ENCODE data around the gene PAPSS1.
"Not testable (repeated sequence)": the region's sequence is repeated elsewhere in the genome, so short reads cannot be mapped to it uniquely, and the experiment has no call there.

Gene PAPSS1

GRCh38 chr4:107725281-107725859, 5.3 kb upstream of the PAPSS1 start:
- no peak for DNase-seq

- not testable (repeated sequence) for DNase-seq
Measured at GRCh38 chr4:107723331-107723730, 3.3 kb upstream of the PAPSS1 start.

GRCh38 chr4:107721436-107722100, 1.5 kb upstream of the PAPSS1 start:
- no peak for DNase-seq

- no peak for DNase-seq
Measured at GRCh38 chr4:107719207-107719921, 670 bp downstream of the PAPSS1 start.

- no peak for DNase-seq
Measured at GRCh38 chr4:107718351-107718965, 1.6 kb downstream of the PAPSS1 start.

GRCh38 chr4:107714256-107714655, 5.8 kb downstream of the PAPSS1 start:
- DNase-seq = no peak

- DNase-seq = no peak
Measured at GRCh38 chr4:107712236-107712635, 7.8 kb downstream of the PAPSS1 start.

- no peak for DNase-seq
Measured at GRCh38 chr4:107711831-107712230, 8.2 kb downstream of the PAPSS1 start.

GRCh38 chr4:107710493-107711459, 9.3 kb downstream of the PAPSS1 start:
- no peak for DNase-seq

- no peak for DNase-seq
Measured at GRCh38 chr4:107709916-107710315, 10.1 kb downstream of the PAPSS1 start.

- DNase-seq = no peak
Measured at GRCh38 chr4:107708225-107708624, 11.8 kb downstream of the PAPSS1 start.

- no peak for DNase-seq
Measured at GRCh38 chr4:107705742-107706556, 14.1 kb downstream of the PAPSS1 start.

GRCh38 chr4:107701565-107701964, 18.5 kb downstream of the PAPSS1 start:
- no peak for DNase-seq

GRCh38 chr4:107699466-107700206, 20.4 kb downstream of the PAPSS1 start:
- no peak for DNase-seq

GRCh38 chr4:107696187-107696586, 23.8 kb downstream of the PAPSS1 start:
- DNase-seq = not testable (repeated sequence)

- DNase-seq = no peak
Measured at GRCh38 chr4:107693132-107693531, 26.9 kb downstream of the PAPSS1 start.

- no peak for DNase-seq
Measured at GRCh38 chr4:107692202-107692601, 27.8 kb downstream of the PAPSS1 start.

- no peak for DNase-seq
Measured at GRCh38 chr4:107691378-107691777, 28.7 kb downstream of the PAPSS1 start.

- DNase-seq = no peak
Measured at GRCh38 chr4:107689912-107690587, 30.0 kb downstream of the PAPSS1 start.

- DNase-seq = no peak
Measured at GRCh38 chr4:107688421-107688820, 31.6 kb downstream of the PAPSS1 start.
